ENCODE results near the gene EPHA6. TPM values are rescaled to one million over a fixed set of nuclear protein-coding genes. Genes with fewer than 3 reads are reported as not detected.
"Not testable (repeated sequence)": the region's sequence is repeated elsewhere in the genome, so short reads cannot be mapped to it uniquely, and the experiment has no call there.

Gene EPHA6
- total and polyA plus RNA-seq, 7 experiments from 2014 or later, result not detected

DNA sequence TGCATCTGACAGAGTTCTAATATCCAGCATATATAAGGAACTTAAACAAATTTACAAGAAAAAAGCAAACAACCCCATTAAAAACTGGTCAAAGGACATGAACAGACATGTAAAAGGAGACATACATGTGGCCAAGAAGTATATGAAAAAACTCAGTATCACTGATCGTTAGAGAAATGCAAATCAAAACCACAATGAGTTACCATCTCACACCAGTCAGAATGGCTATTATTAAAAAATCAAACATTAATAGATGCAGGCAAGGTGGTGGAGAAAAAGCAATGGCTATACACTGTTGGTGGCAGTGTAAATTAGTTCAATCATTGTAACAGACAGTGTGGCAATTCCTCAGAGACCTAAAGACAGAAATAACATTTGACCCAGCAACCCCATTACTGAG, 806.1 kb downstream of the EPHA6 start:
- CTCF ChIA-PET, H3K27me3 Mint-ChIP-seq: not testable (repeated sequence)

DNA sequence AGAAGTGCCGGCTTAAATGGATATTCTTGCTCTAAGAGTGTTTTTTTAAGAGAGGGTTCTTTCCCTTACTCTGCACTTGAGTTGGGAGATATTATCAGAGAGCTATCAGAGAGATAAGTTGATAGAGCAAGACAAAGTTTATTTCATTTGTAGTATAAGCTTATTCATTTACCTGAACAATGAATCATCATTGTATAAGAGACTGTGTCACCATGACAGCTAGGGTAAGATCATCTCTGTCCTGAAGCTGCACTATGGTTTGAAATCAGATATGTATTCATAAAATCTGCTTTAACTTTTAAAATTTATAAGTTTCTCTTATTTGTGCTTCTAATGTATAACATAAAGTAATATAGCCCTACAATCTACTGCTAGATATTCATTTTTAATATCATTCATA, 822.1 kb downstream of the EPHA6 start:
- Histone ChIP-seq H3K4me1 (ENCODE audit: control insufficient read depth in 2 of 2, insufficient read depth in 2 of 2, low read length in 2 of 2) (no peaks in the 10 kb centered on the region), H3K27ac (ENCODE audit: low read depth, low read length) (no peak overlapping the region), H3K9me3 (ENCODE audit: control insufficient read depth in 2 of 3, low read length in 3 of 3) (no peaks in the 10 kb centered on the region), H3K4me3 (ENCODE audit: low read length) (no peak overlapping the region), H3K36me3 (ENCODE audit: control insufficient read depth in 2 of 3, insufficient read depth in 3 of 3, low read length in 3 of 3) (no peaks in the 10 kb centered on the region), H3K27me3 (ENCODE audit: control insufficient read depth in 2 of 2, insufficient read depth in 2 of 2, low read length in 2 of 2) (no peaks in the 10 kb centered on the region)
- DNase-seq (no peak), ATAC-seq (no peak)
- no peak overlapping the region for H3K27ac Mint-ChIP-seq
- H3K4me3 Mint-ChIP-seq, result no peak overlapping the region
- H3K9me3 Mint-ChIP-seq, result peaks cover 0 to 5% (median 0%) of the 10 kb centered on the region in 11 donors
- peaks cover 0 to 11% (median 5%) of the 10 kb centered on the region in 5 donors for H3K27me3 Mint-ChIP-seq
- POLR2A ChIA-PET, result no interaction called here
- H3K36me3 Mint-ChIP-seq, result no peaks in the 10 kb centered on the region
- CTCF ChIA-PET, result no interaction called here
- H3K4me1 Mint-ChIP-seq, result no peaks in the 10 kb centered on the region
- intact Hi-C loops (cut with micrococcal nuclease), result no loop called here

More for the DNA sequence above, 806.1 kb downstream of the EPHA6 start:
- H3K4me1 Mint-ChIP-seq; H3K27ac Mint-ChIP-seq; H3K36me3 Mint-ChIP-seq; DNase-seq; H3K4me3 Mint-ChIP-seq; ATAC-seq; H3K27ac ChIP-seq (ENCODE audit: low read depth, low read length); POLR2A ChIA-PET; intact Hi-C loops (cut with micrococcal nuclease); H3K27me3 ChIP-seq (ENCODE audit: control insufficient read depth in 2 of 2, insufficient read depth in 2 of 2, low read length in 2 of 2); H3K4me3 ChIP-seq (ENCODE audit: low read length); H3K4me1 ChIP-seq (ENCODE audit: control insufficient read depth in 2 of 2, insufficient read depth in 2 of 2, low read length in 2 of 2); H3K9me3 ChIP-seq (ENCODE audit: control insufficient read depth in 2 of 3, low read length in 3 of 3); H3K36me3 ChIP-seq (ENCODE audit: control insufficient read depth in 2 of 3, insufficient read depth in 3 of 3, low read length in 3 of 3): not testable (repeated sequence)
- H3K9me3 Mint-ChIP-seq, result peaks cover 0 to 24% (median 8%) of the 10 kb centered on the region in 11 donors

DNA sequence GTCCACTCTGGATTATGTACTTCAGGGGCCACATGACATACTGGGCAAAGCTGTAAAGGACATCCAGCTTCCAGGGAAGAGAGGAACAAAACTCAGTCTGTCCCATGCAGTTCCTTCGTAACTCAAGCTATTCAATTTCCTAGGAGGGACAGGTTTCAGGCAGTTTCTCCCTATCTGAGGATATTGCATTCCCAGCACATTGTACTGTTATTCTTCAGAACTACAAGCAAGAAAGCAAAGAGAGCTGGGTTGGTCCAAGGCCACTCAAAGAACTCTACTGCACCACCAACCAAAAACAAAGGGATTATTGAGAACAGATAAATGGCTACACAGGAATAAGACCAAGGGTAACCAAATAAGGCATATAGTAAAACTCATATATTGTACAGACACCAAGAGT, 832.5 kb downstream of the EPHA6 start:
- peaks cover 0 to 5% (median 0%) of the 10 kb centered on the region in 5 donors for H3K27me3 Mint-ChIP-seq
- H3K36me3 Mint-ChIP-seq, result no peaks in the 10 kb centered on the region
- H3K4me3 ChIP-seq (ENCODE audit: low read length), result no peak overlapping the region
- peaks cover 0 to 1% (median 0%) of the 10 kb centered on the region in 11 donors for H3K9me3 Mint-ChIP-seq
- no peaks in the 10 kb centered on the region for H3K27me3 ChIP-seq (ENCODE audit: control insufficient read depth in 2 of 2, insufficient read depth in 2 of 2, low read length in 2 of 2)
- no peaks in the 10 kb centered on the region for H3K9me3 ChIP-seq (ENCODE audit: control insufficient read depth in 2 of 3, low read length in 3 of 3)
- intact Hi-C loops (cut with micrococcal nuclease), result no loop called here
- H3K36me3 ChIP-seq (ENCODE audit: control insufficient read depth in 2 of 3, insufficient read depth in 3 of 3, low read length in 3 of 3), result no peaks in the 10 kb centered on the region
- no peaks in the 10 kb centered on the region for H3K4me1 ChIP-seq (ENCODE audit: control insufficient read depth in 2 of 2, insufficient read depth in 2 of 2, low read length in 2 of 2)
- no peak overlapping the region for H3K4me3 Mint-ChIP-seq
- no peak overlapping the region for H3K27ac ChIP-seq (ENCODE audit: low read depth, low read length)
- POLR2A ChIA-PET, result no interaction called here
- no peaks in the 10 kb centered on the region for H3K4me1 Mint-ChIP-seq
- ATAC-seq (no peak), DNase-seq (no peak)
- H3K27ac Mint-ChIP-seq, result no peak overlapping the region
- CTCF ChIA-PET, result no interaction called here

DNA sequence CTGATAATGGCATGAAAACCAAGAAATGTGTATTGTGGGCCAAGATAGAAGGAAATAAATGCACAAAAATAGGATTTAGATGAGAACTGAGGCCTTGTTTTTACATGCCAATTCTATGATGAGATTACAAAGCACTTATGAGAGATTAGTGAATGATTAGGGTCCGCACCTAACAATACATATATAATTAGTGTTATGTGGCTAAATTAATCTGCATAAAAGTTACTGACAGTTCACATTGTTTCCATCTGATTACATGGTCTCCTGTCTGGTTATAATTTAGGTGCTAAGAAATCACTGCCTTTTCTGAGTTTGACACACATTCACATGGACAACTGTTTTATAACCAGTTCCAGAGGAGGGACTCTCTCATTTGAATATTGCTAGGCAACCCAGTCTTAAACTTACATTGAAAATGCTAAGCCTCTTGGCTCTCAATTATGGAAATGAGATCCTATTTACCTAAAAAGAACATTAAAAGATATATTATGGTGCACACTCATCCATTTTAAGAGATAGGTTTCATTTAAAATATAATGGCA, 833.1 kb downstream of the EPHA6 start:
- Mint-ChIP-seq H3K36me3 (no peaks in the 10 kb centered on the region), H3K27me3 (peaks cover 0 to 5% (median 0%) of the 10 kb centered on the region in 5 donors), H3K9me3 (peaks cover 0 to 1% (median 0%) of the 10 kb centered on the region in 11 donors), H3K4me3 (no peak overlapping the region), H3K4me1 (no peaks in the 10 kb centered on the region), H3K27ac (no peak overlapping the region)
- ATAC-seq, result no peak
- no peaks in the 10 kb centered on the region for H3K27me3 ChIP-seq (ENCODE audit: control insufficient read depth in 2 of 2, insufficient read depth in 2 of 2, low read length in 2 of 2)
- H3K4me1 ChIP-seq (ENCODE audit: control insufficient read depth in 2 of 2, insufficient read depth in 2 of 2, low read length in 2 of 2), result no peaks in the 10 kb centered on the region
- intact Hi-C loops (cut with micrococcal nuclease), result no loop called here
- no peak for DNase-seq
- no peaks in the 10 kb centered on the region for H3K9me3 ChIP-seq (ENCODE audit: control insufficient read depth in 2 of 3, low read length in 3 of 3)
- H3K27ac ChIP-seq (ENCODE audit: low read depth, low read length), result no peak overlapping the region
- H3K4me3 ChIP-seq (ENCODE audit: low read length), result no peak overlapping the region
- no peaks in the 10 kb centered on the region for H3K36me3 ChIP-seq (ENCODE audit: control insufficient read depth in 2 of 3, insufficient read depth in 3 of 3, low read length in 3 of 3)
- CTCF ChIA-PET, result no interaction called here
- POLR2A ChIA-PET, result no interaction called here

DNA sequence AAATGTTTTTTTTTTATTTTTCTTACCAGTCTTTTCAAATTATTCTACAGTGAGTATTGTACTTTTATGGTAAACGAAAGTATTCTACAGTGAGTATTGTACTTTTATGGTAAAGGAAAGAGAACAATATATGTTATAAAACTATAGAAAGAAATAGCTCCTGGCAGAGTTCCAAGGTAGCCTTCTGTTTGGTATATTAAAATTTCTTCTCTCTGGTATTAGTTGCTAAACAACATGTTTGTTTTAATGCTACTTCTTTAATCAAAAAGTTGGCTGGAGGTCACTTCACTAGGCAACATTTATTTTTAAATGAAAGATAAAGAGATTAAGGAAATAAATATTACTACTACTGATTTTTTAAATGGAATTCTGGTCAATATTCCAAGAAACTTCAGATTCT, 841.6 kb downstream of the EPHA6 start:
- H3K4me3 ChIP-seq (ENCODE audit: low read length), result no peak overlapping the region
- CTCF ChIA-PET, result no interaction called here
- no peak overlapping the region for H3K27ac ChIP-seq (ENCODE audit: low read depth, low read length)
- H3K9me3 ChIP-seq (ENCODE audit: control insufficient read depth in 2 of 3, low read length in 3 of 3), result no peaks in the 10 kb centered on the region
- no peaks in the 10 kb centered on the region for H3K27me3 ChIP-seq (ENCODE audit: control insufficient read depth in 2 of 2, insufficient read depth in 2 of 2, low read length in 2 of 2)
- DNase-seq (no peak), ATAC-seq (no peak)
- Mint-ChIP-seq H3K27ac (no peak overlapping the region), H3K9me3 (peaks cover 0 to 4% (median 0%) of the 10 kb centered on the region in 11 donors), H3K27me3 (peaks cover 0 to 4% (median 0%) of the 10 kb centered on the region in 5 donors), H3K4me3 (no peak overlapping the region), H3K4me1 (no peaks in the 10 kb centered on the region), H3K36me3 (no peaks in the 10 kb centered on the region)
- POLR2A ChIA-PET, result no interaction called here
- no peaks in the 10 kb centered on the region for H3K36me3 ChIP-seq (ENCODE audit: control insufficient read depth in 2 of 3, insufficient read depth in 3 of 3, low read length in 3 of 3)
- intact Hi-C loops (cut with micrococcal nuclease), result loop anchor here in 1 of 2 donors (10.0 kb wide), 1 partner anchor 791 kb away; no protein-coding TSS in a partner anchor
- no peaks in the 10 kb centered on the region for H3K4me1 ChIP-seq (ENCODE audit: control insufficient read depth in 2 of 2, insufficient read depth in 2 of 2, low read length in 2 of 2)

DNA sequence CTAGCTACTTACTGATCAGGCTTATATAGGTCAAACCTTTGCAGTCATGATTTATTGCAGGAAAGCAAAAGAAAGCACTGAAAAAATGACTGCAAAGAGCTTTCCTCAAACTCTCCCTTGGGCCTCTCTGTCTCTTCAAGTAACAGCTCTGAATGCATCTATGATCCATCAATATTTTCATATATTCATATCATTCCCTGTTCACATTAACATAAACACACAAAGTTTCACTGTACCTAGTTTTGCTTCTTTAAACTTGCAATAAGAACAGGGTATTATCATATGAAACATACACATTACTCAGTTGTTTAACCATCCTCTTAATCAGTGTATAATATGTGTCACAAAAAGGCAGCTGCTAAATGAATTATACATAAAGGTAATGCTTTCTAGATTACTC, 842.2 kb downstream of the EPHA6 start:
- Mint-ChIP-seq H3K36me3 (no peaks in the 10 kb centered on the region), H3K4me3 (no peak overlapping the region), H3K9me3 (peaks cover 0 to 4% (median 0%) of the 10 kb centered on the region in 11 donors), H3K27me3 (peaks cover 0 to 4% (median 0%) of the 10 kb centered on the region in 5 donors), H3K4me1 (no peaks in the 10 kb centered on the region), H3K27ac (no peak overlapping the region)
- ChIA-PET CTCF (no interaction called here), POLR2A (no interaction called here)
- no peak for DNase-seq
- no peaks in the 10 kb centered on the region for H3K36me3 ChIP-seq (ENCODE audit: control insufficient read depth in 2 of 3, insufficient read depth in 3 of 3, low read length in 3 of 3)
- H3K4me3 ChIP-seq (ENCODE audit: low read length), result no peak overlapping the region
- intact Hi-C loops (cut with micrococcal nuclease), result loop anchor here in 1 of 2 donors (10.0 kb wide), 1 partner anchor 792 kb away; no protein-coding TSS in a partner anchor
- no peaks in the 10 kb centered on the region for H3K27me3 ChIP-seq (ENCODE audit: control insufficient read depth in 2 of 2, insufficient read depth in 2 of 2, low read length in 2 of 2)
- no peak for ATAC-seq
- no peaks in the 10 kb centered on the region for H3K9me3 ChIP-seq (ENCODE audit: control insufficient read depth in 2 of 3, low read length in 3 of 3)
- no peak overlapping the region for H3K27ac ChIP-seq (ENCODE audit: low read depth, low read length)
- H3K4me1 ChIP-seq (ENCODE audit: control insufficient read depth in 2 of 2, insufficient read depth in 2 of 2, low read length in 2 of 2), result no peaks in the 10 kb centered on the region

DNA sequence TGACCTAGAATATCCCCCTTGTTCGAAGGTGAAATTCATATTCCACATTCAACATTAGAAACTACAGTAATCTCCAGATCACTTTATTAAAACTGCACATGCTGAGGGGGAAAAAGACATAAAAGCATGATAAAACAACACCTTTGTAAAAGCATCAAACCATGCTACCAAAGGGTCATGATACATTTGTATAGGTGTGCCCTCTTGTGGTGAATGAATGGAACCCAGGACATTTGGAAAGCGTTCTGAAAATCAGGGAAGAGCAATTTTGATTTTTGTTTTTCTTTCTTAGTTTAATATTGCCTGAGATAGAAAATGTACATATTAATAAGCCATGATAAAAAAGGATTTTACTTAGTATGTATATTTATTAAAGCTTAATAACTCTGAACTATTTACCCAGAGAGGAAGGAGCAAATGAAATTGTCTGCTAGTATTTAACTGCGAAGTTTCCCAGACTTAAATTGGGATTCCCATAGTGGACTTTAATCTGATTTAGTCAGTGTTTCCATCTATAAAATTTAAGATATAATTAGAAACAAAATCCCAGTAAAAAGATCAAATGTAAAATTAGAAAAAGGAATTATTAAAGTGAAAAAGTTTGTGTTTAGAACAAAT, 844.4 kb downstream of the EPHA6 start:
- peaks cover 0 to 4% (median 0%) of the 10 kb centered on the region in 5 donors for H3K27me3 Mint-ChIP-seq
- intact Hi-C loops (cut with micrococcal nuclease), result loop anchor here in 1 of 2 donors (10.0 kb wide), 1 partner anchor 794 kb away; no protein-coding TSS in a partner anchor
- no peaks in the 10 kb centered on the region for H3K4me1 Mint-ChIP-seq
- H3K4me3 ChIP-seq (ENCODE audit: low read length), result no peak overlapping the region
- H3K9me3 ChIP-seq (ENCODE audit: control insufficient read depth in 2 of 3, low read length in 3 of 3), result no peaks in the 10 kb centered on the region
- H3K4me1 ChIP-seq (ENCODE audit: control insufficient read depth in 2 of 2, insufficient read depth in 2 of 2, low read length in 2 of 2), result no peaks in the 10 kb centered on the region
- ATAC-seq, result no peak
- ChIA-PET CTCF (interaction anchor here (0.6 kb wide), 1 partner anchor 10 kb away, joined by 5 read pairs; no protein-coding TSS in a partner anchor), POLR2A (no interaction called here)
- no peak overlapping the region for H3K4me3 Mint-ChIP-seq
- no peak overlapping the region for H3K27ac ChIP-seq (ENCODE audit: low read depth, low read length)
- H3K36me3 Mint-ChIP-seq, result no peaks in the 10 kb centered on the region
- no peaks in the 10 kb centered on the region for H3K27me3 ChIP-seq (ENCODE audit: control insufficient read depth in 2 of 2, insufficient read depth in 2 of 2, low read length in 2 of 2)
- peaks cover 0 to 4% (median 0%) of the 10 kb centered on the region in 11 donors for H3K9me3 Mint-ChIP-seq
- H3K36me3 ChIP-seq (ENCODE audit: control insufficient read depth in 2 of 3, insufficient read depth in 3 of 3, low read length in 3 of 3), result no peaks in the 10 kb centered on the region
- DNase-seq, result no peak
- no peak overlapping the region for H3K27ac Mint-ChIP-seq

All from naive thymus-derived CD4-positive, alpha-beta T cell (primary cell).